SK-N-SH (cell line): ENCODE measurements around the gene TMIGD2.

Experiments
- JUND ChIP-seq: IDR thresholded peaks from 2 replicates; pipeline ENCODE4 v1.4.0; 2012
- POLR2AphosphoS5 ChIP-seq: IDR thresholded peaks from 2 replicates; pipeline ENCODE4 v1.6.1; 2012; ENCODE audit warnings: low read depth, low read length
- TF ChIP-seq, protein P1 (sequence below): fragments of 200-600 bp; sonication (generic); IDR thresholded peaks from 2 replicates; pipeline ENCODE4 v1.6.1; 2017; ENCODE audit warnings: antibody characterized with exemption, mild to moderate bottlenecking, moderate library complexity
- TF ChIP-seq, protein P2 (sequence below): IDR thresholded peaks from 2 replicates; pipeline ENCODE4 v1.4.0; 2012; ENCODE audit warnings: low read depth

DNA sequence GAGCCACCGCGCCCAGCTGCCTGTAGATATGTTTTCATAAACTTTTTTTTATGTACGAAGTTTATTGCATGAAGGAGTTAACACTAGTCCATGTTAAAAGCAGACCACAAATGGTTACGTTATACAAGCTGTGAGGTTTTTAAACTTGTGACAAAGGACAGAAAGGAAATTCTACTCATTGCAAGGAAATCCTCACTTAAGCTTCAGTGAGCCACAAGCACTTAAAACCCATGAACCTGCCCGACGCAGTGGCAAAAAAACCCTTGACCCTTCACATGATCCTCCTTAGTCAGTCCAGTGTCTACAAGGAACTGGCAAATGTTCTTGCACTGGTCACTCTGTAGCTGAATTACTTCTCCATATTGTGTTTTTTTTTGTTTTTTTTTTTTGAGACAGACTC lies 45.3 kb upstream of the TMIGD2 start:
- TF ChIP-seq, protein P1, sequence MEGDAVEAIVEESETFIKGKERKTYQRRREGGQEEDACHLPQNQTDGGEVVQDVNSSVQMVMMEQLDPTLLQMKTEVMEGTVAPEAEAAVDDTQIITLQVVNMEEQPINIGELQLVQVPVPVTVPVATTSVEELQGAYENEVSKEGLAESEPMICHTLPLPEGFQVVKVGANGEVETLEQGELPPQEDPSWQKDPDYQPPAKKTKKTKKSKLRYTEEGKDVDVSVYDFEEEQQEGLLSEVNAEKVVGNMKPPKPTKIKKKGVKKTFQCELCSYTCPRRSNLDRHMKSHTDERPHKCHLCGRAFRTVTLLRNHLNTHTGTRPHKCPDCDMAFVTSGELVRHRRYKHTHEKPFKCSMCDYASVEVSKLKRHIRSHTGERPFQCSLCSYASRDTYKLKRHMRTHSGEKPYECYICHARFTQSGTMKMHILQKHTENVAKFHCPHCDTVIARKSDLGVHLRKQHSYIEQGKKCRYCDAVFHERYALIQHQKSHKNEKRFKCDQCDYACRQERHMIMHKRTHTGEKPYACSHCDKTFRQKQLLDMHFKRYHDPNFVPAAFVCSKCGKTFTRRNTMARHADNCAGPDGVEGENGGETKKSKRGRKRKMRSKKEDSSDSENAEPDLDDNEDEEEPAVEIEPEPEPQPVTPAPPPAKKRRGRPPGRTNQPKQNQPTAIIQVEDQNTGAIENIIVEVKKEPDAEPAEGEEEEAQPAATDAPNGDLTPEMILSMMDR: no peak
- TF ChIP-seq, protein P2, sequence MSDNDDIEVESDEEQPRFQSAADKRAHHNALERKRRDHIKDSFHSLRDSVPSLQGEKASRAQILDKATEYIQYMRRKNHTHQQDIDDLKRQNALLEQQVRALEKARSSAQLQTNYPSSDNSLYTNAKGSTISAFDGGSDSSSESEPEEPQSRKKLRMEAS: no peak
- TF ChIP-seq POLR2AphosphoS5 (no peak), JUND (no peak)
